Right hindlimb (tissue), 1 donor: ENCODE measurements around the gene ZDHHC11.
"Not testable (repeated sequence)": the region's sequence is repeated elsewhere in the genome, so short reads cannot be mapped to it uniquely, and the experiment has no call there.

Experiments used
- DNase-seq: peaks from one replicate; pipeline ENCODE4 v3.0.0-alpha.2; 2018

Gene ZDHHC11

DNA sequence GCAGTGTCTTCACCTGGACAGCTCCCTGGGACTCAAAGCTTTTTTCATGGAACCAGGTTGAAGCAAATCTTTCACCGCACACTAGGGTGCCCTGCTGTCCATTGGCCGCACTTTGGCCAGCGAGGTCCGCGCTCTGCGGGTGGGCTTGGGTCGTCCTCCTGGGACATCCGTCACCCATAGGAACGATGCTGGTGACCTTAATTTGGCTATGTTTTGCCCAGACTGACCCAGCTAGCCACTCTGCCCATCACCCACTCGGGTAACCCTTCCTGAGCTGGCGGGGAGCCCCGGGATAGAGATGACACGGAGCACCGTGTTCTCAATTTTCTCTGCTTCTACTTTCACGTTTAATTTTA lies 92.1 kb downstream of the ZDHHC11 start:
- DNase-seq: peak; percentile 19

- peak; percentile 81 for DNase-seq
These were observed 92.7 kb downstream of the ZDHHC11 start for GRCh38 chr5:757931-758697.

DNA sequence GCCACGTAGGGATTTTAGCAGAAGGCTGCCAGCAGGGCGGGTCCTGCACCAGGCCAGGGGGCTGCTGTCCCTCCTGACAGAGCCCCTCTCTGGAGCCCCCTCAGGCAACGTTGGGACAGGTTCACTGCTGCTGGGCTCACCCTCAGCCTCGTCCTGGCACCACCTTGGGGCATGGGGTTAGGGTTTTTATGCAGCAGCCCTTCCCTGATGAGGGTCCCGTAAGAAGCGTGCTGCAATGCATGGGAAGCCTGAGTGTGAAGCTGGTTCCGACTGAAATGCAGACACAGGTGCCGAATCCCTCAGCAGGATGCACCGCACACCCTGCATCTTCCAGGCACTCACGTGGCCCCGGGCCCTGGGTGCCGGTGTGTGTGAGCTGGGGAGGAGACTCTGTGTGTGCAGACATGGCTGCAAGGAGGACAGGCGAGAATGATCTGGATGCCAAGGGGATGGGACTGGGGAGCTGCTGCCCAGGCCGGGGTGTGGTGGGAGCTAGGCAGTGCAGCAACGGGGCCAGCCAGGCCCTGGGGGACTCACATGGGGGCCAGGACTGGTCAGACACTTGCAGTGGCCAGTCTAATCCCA lies 93.3 kb downstream of the ZDHHC11 start:
- DNase-seq: peak; percentile 40

GRCh38 chr5:756865-757345 lies 93.9 kb downstream of the ZDHHC11 start:
- peak; percentile 69 for DNase-seq

DNA sequence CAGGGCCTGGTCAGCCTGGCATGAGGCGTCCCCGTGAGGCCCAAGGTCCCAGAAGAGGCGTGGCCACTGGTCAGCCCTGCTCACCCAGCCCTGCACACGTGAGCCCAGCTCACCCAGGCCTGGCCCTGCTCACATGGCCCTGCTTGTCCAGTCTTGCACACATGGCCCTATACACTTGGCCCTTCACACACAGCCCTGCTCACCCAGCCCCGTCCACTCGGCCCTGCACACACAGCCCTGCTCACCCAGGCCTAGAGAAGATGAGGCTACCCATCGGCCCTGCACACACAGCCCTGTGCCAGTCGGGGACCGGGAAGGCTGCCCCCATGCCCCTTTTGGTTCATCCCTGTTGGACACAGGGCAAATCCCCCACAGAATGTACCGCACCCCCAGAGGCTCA lies 94.6 kb downstream of the ZDHHC11 start:
- DNase-seq: peak; percentile 27

DNA sequence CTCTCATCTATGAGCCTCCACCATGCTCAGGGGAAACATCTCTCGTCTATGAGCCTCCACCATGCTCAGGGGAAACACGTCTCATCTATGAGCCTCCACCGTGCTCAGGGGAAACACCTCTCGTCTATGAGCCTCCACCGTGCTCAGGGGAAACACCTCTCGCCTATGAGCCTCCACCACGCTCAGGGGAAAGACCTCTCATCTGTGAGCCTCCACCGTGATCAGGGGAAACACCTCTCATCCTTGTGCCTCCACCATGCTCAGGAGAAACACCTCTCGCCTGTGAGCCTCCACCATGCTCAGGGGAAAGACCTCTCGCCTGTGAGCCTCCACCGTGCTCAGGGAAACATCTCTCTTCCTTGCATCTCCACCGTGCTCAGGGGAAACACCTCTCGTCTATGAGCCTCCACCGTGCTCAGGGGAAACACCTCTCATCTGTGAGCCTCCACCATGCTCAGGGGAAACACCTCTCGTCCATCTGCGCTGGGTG lies 96.6 kb downstream of the ZDHHC11 start:
- not testable (repeated sequence) for DNase-seq

GRCh38 chr5:753567-754142 lies 97.1 kb downstream of the ZDHHC11 start:
- DNase-seq: not testable (repeated sequence)

- DNase-seq: not testable (repeated sequence)
These were observed 98.2 kb downstream of the ZDHHC11 start for GRCh38 chr5:752532-753115.

DNA sequence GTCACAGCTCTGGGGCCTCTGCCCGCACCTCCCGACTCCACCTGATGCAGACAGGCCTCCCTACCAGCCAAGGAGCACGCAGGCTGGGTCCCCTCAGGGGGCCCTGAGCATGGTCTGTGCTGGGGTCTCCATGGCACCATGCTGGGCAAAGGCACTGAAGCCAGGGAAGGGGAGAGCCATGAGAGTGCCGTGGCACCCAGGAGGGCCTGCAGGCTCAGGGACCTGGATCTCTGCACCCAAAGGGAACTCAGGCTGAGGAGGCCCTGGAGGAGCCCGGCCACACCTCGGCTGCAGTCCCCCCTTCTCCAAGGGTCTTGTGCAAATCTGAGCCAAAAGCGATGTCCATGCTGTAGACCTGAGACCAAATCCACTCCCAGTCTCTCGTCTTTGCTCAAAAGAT lies 98.8 kb downstream of the ZDHHC11 start:
- not testable (repeated sequence) for DNase-seq

- no peak for DNase-seq
These were observed 99.3 kb downstream of the ZDHHC11 start for GRCh38 chr5:751496-751895.

DNA sequence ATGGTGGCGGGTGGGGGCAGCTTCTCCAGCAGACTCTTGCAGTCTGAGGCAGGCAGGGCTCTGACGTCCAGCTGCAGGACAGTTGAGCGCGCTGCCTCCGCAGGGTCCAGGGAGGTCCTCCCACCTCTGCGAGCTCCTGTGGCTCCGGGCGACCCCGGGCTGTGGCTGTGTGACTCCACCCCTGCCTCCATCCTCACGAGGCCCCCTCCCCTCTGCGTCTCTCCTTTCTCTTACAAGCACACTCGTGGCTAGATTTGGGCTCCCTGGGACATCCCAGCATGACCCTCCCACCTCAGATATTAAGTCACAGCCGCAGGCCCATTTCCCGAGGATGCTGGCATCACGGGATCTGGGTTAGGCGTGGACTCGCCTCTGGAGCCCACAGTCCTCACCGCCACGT lies 100.6 kb downstream of the ZDHHC11 start:
- peak; percentile 22 for DNase-seq

DNA sequence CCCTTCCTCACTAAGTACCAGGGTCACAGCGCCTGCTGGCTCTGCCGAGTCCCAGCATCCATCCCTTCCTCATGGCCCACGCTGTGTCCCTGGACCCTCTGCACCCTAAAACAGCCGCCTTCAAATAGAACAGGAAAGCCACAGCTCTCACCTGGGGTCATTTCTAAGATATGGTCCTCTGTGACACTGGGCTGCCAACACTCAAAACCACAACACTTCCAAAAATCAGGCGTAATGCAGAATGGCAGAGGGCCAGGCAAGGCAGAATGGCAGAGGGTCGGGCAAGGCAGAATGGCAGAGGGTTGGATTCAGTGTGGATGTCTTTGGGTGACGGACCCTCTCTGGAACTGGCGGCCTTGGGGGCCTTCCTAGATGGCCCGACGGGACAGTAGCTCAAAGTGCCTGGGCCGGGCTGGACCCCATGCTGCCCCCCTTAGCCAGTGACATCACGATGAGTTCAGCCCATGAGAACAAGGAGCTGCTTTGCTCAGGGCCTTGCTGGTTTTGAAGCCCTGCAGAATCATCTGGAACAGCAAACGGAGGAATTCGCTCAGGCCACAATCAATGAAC lies 101.6 kb downstream of the ZDHHC11 start:
- DNase-seq: no peak

GRCh38 chr5:748011-748980 lies 102.5 kb downstream of the ZDHHC11 start:
- not testable (repeated sequence) for DNase-seq

- DNase-seq: not testable (repeated sequence)
These were observed 103.4 kb downstream of the ZDHHC11 start for GRCh38 chr5:747303-747844.

- peak; percentile 18 for DNase-seq
These were observed 104.5 kb downstream of the ZDHHC11 start for GRCh38 chr5:746258-746761.
